SK-N-MC (cell line): Measurements from ENCODE around the gene SLC15A3.

Experiments used
- EZH2 ChIP-seq: fragments of 200-600 bp; sonication (generic); IDR thresholded peaks from one replicate; pipeline ENCODE4 v1.6.1; 2017; ENCODE audit warnings: antibody characterized with exemption
- FOXP2 ChIP-seq: optimal IDR thresholded peaks from 2 replicates; pipeline ENCODE3; 2011; ENCODE audit warnings: mild to moderate bottlenecking, moderate library complexity; ENCODE audit not compliant: insufficient read depth; ENCODE audit errors: extremely low read length, control extremely low read depth
- POLR2AphosphoS5 ChIP-seq: IDR thresholded peaks from 2 replicates; pipeline ENCODE4 v1.6.1; 2012; ENCODE audit warnings: mild to moderate bottlenecking, low read depth, low read length, borderline replicate concordance

GRCh38 chr11:60972182-60973030 lies 20.4 kb upstream of the SLC15A3 start:
- TF ChIP-seq POLR2AphosphoS5 (no peak), EZH2 (no peak), FOXP2 (no peak)
